PC-3 (cell line): ENCODE measurements around the gene PLBD1.

Experiments
- CTCF ChIP-seq: fragments of 300-600 bp; sonication (generic); conservative IDR thresholded peaks from 2 replicates; pipeline ENCODE4 v1.5.1; 2017; ENCODE audit warnings: antibody characterized with exemption, low read depth, mild to moderate bottlenecking, low read length
- EZH2phosphoT487 ChIP-seq: fragments of 300-600 bp; sonication (generic); IDR thresholded peaks from 2 replicates; pipeline ENCODE4 v1.6.1; 2018; ENCODE audit warnings: mild to moderate bottlenecking, antibody characterized with exemption, low read length, borderline replicate concordance

GRCh38 chr12:14588571-14588970, 20.9 kb upstream of the PLBD1 start:
- TF ChIP-seq CTCF (no peak), EZH2phosphoT487 (no peak)
